GM18505 (cell line): Measurements from ENCODE around the gene PITRM1.

ENCODE experiments used
- ATAC-seq: cut with Tn5 transposase; IDR thresholded peaks from one replicate; pipeline ENCODE4 v1.9.1; 2021; ENCODE audit not compliant: unreplicated experiment
- POLR2A ChIP-seq: IDR thresholded peaks from 4 replicates; pipeline ENCODE4 v1.6.1; 2011; ENCODE audit warnings: borderline replicate concordance; ENCODE audit not compliant: insufficient read depth, insufficient read length; ENCODE audit errors: extremely low read depth

Gene PITRM1

GRCh38 chr10:3167611-3168330, 4.8 kb downstream of the PITRM1 start:
- ATAC-seq: no peak
- no peak for TF ChIP-seq POLR2A

DNA sequence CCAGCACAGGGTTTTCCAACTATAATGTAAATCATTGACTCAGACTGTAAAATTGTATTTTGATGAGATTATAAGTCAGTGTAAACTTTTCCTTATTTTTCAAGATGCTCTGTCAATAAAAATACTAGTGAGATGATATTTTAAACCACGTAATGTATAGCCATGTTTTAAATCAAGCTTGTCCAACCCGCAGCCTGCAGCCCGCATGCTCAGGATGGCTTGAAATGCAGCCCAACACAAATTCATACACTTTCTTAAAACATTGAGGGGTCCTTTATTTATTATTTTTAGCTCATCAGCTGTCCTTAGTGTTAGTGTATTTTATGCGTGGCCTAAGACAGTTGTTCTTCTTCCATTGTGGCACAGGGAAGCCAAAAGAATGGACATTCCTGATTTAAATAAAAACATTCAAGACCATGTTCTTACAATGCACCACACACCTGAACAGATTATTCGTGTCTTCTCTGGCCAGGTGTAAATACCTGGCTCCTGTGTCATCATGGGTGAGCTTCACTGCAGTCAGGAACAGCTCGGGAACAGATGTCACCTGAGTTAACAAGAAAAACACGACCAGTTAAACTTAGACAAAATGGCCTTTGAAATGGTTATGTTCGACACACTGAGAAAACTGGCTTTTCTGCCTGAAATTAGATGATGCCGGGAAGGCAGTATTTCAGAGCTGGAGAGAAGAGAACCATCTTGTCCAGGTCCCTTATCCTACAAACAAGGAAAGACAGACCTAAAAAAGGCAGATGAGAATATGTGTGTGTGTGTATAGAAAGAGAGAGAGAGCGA, 5.9 kb downstream of the PITRM1 start:
- no peak for ATAC-seq
- TF ChIP-seq POLR2A: no peak

GRCh38 chr10:3165196-3165595, 7.4 kb downstream of the PITRM1 start:
- no peak for TF ChIP-seq POLR2A
- ATAC-seq: no peak

GRCh38 chr10:3163879-3164278, 8.7 kb downstream of the PITRM1 start:
- TF ChIP-seq POLR2A: no peak
- no peak for ATAC-seq

- no peak for TF ChIP-seq POLR2A
- no peak for ATAC-seq
Measured at GRCh38 chr10:3162533-3162932, 10.0 kb downstream of the PITRM1 start.

DNA sequence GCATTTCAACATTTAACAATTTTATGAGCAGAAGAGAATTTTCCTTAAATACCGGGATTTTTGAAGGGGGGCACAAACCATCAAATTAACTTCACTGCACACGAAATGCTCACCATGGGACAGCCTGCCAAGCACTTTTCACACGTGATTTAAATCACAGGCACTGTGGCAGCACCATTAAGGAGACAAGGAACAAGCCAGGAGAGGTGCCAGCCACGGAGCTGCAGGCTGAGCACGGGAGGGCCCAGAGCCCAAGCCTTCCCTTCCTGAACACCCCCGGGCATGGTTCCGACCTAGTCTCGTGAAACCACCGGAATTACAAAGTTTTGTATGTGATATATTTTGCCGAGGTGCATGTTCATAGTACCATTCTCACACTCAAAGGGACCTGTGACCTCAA, 13.4 kb downstream of the PITRM1 start:
- no peak for ATAC-seq
- TF ChIP-seq POLR2A: no peak

DNA sequence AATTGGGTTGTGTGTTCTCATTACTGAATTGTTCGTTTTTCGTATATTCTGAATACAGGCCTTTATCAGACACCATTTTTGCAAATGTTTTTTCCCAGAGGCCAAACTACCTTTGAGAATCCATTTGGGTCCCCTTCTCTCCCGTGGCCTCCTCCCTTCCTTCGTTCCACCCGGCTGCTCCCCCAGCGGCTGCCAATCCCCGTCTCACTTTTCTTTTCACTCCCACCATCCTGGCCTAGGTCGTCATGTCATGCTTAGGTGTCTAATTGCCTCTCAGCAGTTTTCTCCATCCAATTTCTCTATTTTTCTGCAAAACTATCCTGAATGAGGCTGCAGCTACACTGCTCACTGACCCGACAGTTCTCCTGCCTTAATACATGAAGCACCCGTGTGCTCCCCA, 17.9 kb downstream of the PITRM1 start:
- ATAC-seq: no peak
- TF ChIP-seq POLR2A: no peak

GRCh38 chr10:3152566-3152935, 20.0 kb downstream of the PITRM1 start:
- no peak for ATAC-seq
- TF ChIP-seq POLR2A: no peak

DNA sequence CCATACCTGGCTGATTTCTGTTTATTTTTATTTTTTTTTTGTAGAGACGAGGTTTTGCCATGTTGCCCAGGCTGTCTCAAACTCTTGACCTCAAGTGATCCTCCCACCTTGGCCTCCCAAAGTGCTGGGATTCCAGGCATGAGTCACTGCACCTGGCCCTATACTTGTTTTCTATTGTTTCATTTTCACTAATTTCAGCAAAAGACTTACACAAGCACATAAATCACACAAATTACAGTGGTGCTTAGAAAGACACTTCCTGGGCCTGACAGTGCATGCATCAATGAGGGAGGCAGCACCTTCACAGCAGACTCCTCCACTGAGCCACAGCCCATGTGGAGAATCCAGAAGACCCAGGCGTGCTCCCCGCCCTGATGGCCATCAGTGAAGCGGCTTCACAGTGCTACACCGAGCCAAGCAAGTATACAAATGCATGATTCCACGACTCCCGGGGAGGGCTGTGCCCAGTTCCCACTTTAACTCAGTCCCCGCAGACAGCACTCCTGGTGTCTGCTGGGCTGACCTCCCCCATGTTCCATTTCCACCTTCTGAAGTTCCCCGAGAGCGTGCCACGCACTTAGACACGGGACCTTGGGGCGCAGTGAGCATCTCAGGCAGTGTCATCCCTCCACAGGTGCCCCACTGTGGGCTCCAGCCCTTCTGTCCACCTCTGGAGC, 20.6 kb downstream of the PITRM1 start:
- ATAC-seq: no peak

GRCh38 chr10:3150961-3151360, 21.6 kb downstream of the PITRM1 start:
- no peak for TF ChIP-seq POLR2A
- no peak for ATAC-seq

More for the DNA sequence above, 20.6 kb downstream of the PITRM1 start:
- no peak for TF ChIP-seq POLR2A

GRCh38 chr10:3150366-3150765, 22.2 kb downstream of the PITRM1 start:
- no peak for ATAC-seq

DNA sequence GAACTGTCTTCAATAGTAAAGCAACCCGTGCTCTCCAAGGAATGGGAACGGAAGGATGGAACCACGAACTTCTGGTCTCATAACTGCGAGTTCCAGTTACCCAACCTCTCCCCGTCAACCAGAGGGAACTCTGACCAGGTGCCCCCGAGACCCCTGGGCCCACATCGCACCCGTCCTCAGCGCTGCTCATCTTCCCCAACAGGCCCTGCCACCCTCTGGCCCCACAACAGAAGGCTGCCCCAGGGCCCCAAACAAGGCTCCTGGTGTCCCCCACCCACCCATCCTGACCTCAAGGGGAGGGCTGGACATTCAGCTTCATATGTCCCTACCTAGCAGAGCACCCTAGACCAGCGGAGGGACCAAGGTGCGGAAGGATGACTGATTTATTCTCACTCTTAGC, 22.7 kb downstream of the PITRM1 start:
- no peak for ATAC-seq
- no peak for TF ChIP-seq POLR2A

More at GRCh38 chr10:3150366-3150765, 22.2 kb downstream of the PITRM1 start:
- no peak for TF ChIP-seq POLR2A

DNA sequence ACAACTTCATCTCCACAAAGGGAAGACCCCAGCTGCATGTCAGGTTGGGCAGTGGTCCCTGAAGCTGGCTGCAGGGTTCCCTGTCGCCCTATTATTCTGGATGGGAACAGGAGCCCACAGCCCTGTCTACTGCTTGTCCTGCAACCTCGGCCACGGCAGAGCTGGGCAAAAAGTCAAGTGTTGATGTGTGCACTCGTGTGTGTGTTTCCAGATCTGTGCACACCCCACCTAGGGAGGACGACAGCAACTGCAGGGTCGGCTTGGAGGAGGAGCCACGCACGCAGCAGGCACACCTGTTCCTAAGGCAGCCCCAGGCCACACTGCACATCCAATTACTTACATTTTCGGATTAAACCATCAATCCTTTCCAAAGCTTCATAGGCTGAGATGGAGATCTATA, 23.6 kb downstream of the PITRM1 start:
- no peak for TF ChIP-seq POLR2A
- no peak for ATAC-seq
